ENCODE measurements around the gene CA10. TPM values are rescaled to one million over a fixed set of nuclear protein-coding genes. Genes with fewer than 3 reads are reported as not detected.

Gene CA10
- total and polyA plus RNA-seq, 2 experiments from 2014 or later, result 0.92 to 1.5 TPM

DNA sequence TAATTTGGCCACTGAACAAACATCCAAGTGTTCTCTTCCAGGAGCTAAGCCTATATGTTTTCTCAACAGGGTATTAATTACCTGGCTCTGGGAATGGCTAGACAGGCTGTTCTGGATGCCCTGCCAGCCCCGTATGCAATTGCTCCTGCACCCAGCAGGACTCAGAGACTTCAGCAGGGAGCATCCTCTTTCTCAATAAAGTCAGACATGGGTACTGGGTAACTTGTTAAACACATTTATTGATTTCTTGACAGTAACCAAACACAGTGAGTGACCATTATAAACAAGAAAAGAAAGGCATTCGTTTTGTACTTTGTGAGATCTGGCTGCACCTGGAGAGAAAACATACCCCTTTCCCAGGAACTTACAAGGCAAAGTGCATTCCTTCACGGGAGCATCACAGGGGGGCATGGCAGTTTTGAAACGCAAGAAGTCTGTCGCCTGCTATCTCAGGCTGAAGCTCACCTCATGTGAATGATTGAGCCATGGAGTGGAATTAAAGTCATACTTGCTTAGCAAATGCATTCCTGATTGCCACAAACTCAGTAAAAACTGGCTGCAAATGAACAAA, 528.3 kb downstream of the CA10 start:
- peaks cover 6% of the 10 kb centered on the region; the same call in 2 of the 3 replicates for H3K4me1 Mint-ChIP-seq

DNA sequence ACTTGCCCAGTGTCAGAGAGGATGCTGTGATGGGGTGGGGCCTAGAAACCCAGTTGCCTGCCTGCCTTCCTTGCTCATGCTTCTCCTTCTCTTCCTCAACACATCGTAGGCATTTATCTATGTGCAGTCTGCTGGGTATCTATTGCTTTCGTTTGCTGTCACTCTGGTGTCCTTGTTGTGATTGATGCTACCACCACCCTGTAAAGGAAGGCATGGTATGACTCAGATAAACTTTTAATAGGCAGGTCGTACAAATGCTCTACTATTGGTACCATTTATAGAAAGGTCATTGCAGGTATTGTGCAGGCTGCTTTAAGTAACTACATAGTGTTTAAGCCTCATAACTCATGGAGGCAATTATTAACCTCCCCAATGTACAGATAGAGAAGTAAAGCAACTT, 529.3 kb downstream of the CA10 start:
- H3K9me2 ChIP-seq (ENCODE audit: insufficient read depth), result 0 out of 2 replicates have a peak, but pooled peaks cover 15% of the 10 kb centered on the region
- H3K4me1 Mint-ChIP-seq, result peaks cover 6% of the 10 kb centered on the region; the same call in 2 of the 3 replicates
- H3K27ac Mint-ChIP-seq, result no peak overlapping the region
- no peaks in the 10 kb centered on the region; the same call in 2 of the 3 replicates for H3K9me3 Mint-ChIP-seq
- H4K20me1 ChIP-seq (replicated peaks; ENCODE audit: insufficient read depth), result no peaks in the 10 kb centered on the region
- no peaks in the 10 kb centered on the region for H3K79me2 ChIP-seq (replicated peaks; ENCODE audit: insufficient read depth)
- H3K36me3 Mint-ChIP-seq (ENCODE audit: low read depth), result no peaks in the 10 kb centered on the region
- no peak for DNase-seq (ENCODE audit: low spot score)
- no peak overlapping the region for H3K4me3 ChIP-seq
- no peaks in the 10 kb centered on the region for H3F3A ChIP-seq (replicated peaks; ENCODE audit: low read depth)
- no peaks in the 10 kb centered on the region for H3K4me1 ChIP-seq (ENCODE audit: insufficient read depth)
- H3K4me3 Mint-ChIP-seq, result no peak overlapping the region
- H3K27ac ChIP-seq (ENCODE audit: low read depth), result no peak overlapping the region
- no peak for ATAC-seq
- no peaks in the 10 kb centered on the region for H3K36me3 ChIP-seq (ENCODE audit: insufficient read depth)
- H3K27me3 ChIP-seq (ENCODE audit: insufficient read depth), result no peaks in the 10 kb centered on the region
- no peaks in the 10 kb centered on the region for H3K27me3 Mint-ChIP-seq (ENCODE audit: insufficient read depth, low read depth, poor library complexity)
- H2AFZ ChIP-seq, result no peak overlapping the region
- no peak overlapping the region for H3K4me2 ChIP-seq
- TF ChIP-seq, protein P1, sequence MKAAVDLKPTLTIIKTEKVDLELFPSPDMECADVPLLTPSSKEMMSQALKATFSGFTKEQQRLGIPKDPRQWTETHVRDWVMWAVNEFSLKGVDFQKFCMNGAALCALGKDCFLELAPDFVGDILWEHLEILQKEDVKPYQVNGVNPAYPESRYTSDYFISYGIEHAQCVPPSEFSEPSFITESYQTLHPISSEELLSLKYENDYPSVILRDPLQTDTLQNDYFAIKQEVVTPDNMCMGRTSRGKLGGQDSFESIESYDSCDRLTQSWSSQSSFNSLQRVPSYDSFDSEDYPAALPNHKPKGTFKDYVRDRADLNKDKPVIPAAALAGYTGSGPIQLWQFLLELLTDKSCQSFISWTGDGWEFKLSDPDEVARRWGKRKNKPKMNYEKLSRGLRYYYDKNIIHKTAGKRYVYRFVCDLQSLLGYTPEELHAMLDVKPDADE (IDR thresholded peaks at IDR 0.05), result no peak
- no peak for TF ChIP-seq NANOG (IDR thresholded peaks at IDR 0.05; ENCODE audit: borderline replicate concordance)
- TF ChIP-seq, protein P2, sequence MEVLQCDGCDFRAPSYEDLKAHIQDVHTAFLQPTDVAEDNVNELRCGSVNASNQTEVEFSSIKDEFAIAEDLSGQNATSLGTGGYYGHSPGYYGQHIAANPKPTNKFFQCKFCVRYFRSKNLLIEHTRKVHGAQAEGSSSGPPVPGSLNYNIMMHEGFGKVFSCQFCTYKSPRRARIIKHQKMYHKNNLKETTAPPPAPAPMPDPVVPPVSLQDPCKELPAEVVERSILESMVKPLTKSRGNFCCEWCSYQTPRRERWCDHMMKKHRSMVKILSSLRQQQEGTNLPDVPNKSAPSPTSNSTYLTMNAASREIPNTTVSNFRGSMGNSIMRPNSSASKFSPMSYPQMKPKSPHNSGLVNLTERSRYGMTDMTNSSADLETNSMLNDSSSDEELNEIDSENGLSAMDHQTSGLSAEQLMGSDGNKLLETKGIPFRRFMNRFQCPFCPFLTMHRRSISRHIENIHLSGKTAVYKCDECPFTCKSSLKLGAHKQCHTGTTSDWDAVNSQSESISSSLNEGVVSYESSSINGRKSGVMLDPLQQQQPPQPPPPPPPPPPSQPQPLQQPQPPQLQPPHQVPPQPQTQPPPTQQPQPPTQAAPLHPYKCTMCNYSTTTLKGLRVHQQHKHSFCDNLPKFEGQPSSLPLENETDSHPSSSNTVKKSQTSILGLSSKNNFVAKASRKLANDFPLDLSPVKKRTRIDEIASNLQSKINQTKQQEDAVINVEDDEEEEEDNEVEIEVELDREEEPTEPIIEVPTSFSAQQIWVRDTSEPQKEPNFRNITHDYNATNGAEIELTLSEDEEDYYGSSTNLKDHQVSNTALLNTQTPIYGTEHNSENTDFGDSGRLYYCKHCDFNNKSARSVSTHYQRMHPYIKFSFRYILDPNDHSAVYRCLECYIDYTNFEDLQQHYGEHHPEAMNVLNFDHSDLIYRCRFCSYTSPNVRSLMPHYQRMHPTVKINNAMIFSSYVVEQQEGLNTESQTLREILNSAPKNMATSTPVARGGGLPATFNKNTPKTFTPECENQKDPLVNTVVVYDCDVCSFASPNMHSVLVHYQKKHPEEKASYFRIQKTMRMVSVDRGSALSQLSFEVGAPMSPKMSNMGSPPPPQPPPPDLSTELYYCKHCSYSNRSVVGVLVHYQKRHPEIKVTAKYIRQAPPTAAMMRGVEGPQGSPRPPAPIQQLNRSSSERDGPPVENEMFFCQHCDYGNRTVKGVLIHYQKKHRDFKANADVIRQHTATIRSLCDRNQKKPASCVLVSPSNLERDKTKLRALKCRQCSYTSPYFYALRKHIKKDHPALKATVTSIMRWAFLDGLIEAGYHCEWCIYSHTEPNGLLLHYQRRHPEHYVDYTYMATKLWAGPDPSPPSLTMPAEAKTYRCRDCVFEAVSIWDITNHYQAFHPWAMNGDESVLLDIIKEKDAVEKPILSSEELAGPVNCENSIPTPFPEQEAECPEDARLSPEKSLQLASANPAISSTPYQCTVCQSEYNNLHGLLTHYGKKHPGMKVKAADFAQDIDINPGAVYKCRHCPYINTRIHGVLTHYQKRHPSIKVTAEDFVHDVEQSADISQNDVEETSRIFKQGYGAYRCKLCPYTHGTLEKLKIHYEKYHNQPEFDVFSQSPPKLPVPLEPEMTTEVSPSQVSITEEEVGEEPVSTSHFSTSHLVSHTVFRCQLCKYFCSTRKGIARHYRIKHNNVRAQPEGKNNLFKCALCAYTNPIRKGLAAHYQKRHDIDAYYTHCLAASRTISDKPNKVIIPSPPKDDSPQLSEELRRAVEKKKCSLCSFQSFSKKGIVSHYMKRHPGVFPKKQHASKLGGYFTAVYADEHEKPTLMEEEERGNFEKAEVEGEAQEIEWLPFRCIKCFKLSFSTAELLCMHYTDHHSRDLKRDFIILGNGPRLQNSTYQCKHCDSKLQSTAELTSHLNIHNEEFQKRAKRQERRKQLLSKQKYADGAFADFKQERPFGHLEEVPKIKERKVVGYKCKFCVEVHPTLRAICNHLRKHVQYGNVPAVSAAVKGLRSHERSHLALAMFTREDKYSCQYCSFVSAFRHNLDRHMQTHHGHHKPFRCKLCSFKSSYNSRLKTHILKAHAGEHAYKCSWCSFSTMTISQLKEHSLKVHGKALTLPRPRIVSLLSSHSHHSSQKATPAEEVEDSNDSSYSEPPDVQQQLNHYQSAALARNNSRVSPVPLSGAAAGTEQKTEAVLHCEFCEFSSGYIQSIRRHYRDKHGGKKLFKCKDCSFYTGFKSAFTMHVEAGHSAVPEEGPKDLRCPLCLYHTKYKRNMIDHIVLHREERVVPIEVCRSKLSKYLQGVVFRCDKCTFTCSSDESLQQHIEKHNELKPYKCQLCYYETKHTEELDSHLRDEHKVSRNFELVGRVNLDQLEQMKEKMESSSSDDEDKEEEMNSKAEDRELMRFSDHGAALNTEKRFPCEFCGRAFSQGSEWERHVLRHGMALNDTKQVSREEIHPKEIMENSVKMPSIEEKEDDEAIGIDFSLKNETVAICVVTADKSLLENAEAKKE (CRISPR knock-in tag; IDR thresholded peaks at IDR 0.05), result no peak
- no peak for TF ChIP-seq EZH2 (IDR thresholded peaks at IDR 0.05; ENCODE audit: low read depth, unreplicated experiment)
- TF ChIP-seq EZH2phosphoT487 (IDR thresholded peaks at IDR 0.05; ENCODE audit: unreplicated experiment), result no peak
- TF ChIP-seq ZNF114 (CRISPR knock-in tag; IDR thresholded peaks at IDR 0.05), result no peak
- TF ChIP-seq, protein P3, sequence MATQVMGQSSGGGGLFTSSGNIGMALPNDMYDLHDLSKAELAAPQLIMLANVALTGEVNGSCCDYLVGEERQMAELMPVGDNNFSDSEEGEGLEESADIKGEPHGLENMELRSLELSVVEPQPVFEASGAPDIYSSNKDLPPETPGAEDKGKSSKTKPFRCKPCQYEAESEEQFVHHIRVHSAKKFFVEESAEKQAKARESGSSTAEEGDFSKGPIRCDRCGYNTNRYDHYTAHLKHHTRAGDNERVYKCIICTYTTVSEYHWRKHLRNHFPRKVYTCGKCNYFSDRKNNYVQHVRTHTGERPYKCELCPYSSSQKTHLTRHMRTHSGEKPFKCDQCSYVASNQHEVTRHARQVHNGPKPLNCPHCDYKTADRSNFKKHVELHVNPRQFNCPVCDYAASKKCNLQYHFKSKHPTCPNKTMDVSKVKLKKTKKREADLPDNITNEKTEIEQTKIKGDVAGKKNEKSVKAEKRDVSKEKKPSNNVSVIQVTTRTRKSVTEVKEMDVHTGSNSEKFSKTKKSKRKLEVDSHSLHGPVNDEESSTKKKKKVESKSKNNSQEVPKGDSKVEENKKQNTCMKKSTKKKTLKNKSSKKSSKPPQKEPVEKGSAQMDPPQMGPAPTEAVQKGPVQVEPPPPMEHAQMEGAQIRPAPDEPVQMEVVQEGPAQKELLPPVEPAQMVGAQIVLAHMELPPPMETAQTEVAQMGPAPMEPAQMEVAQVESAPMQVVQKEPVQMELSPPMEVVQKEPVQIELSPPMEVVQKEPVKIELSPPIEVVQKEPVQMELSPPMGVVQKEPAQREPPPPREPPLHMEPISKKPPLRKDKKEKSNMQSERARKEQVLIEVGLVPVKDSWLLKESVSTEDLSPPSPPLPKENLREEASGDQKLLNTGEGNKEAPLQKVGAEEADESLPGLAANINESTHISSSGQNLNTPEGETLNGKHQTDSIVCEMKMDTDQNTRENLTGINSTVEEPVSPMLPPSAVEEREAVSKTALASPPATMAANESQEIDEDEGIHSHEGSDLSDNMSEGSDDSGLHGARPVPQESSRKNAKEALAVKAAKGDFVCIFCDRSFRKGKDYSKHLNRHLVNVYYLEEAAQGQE (IDR thresholded peaks at IDR 0.05; ENCODE audit: unreplicated experiment), result no peak
- TF ChIP-seq ZNF331 (CRISPR knock-in tag; IDR thresholded peaks at IDR 0.05; ENCODE audit: low read depth), result no peak
- no peak for TF ChIP-seq POLR2AphosphoS5 (IDR thresholded peaks at IDR 0.05; ENCODE audit: low read depth)

More for the DNA sequence above, 528.3 kb downstream of the CA10 start:
- Histone ChIP-seq H4K20me1 (replicated peaks; ENCODE audit: insufficient read depth) (no peaks in the 10 kb centered on the region), H3K4me2 (no peak overlapping the region), H3K79me2 (replicated peaks; ENCODE audit: insufficient read depth) (no peaks in the 10 kb centered on the region), H2AFZ (no peak overlapping the region), H3K36me3 (ENCODE audit: insufficient read depth) (no peaks in the 10 kb centered on the region), H3K9me2 (ENCODE audit: insufficient read depth) (0 out of 2 replicates have a peak, but pooled peaks cover 21% of the 10 kb centered on the region), H3K27ac (ENCODE audit: low read depth) (no peak overlapping the region), H3F3A (replicated peaks; ENCODE audit: low read depth) (no peaks in the 10 kb centered on the region), H3K4me3 (no peak overlapping the region), H3K4me1 (ENCODE audit: insufficient read depth) (no peaks in the 10 kb centered on the region), H3K27me3 (ENCODE audit: insufficient read depth) (no peaks in the 10 kb centered on the region)
- no peaks in the 10 kb centered on the region; the same call in 2 of the 3 replicates for H3K9me3 Mint-ChIP-seq
- no peaks in the 10 kb centered on the region for H3K36me3 Mint-ChIP-seq (ENCODE audit: low read depth)
- TF ChIP-seq CREB1 (CRISPR knock-in tag; IDR thresholded peaks at IDR 0.05; ENCODE audit: low read depth), result no peak
- no peak for TF ChIP-seq NANOG (IDR thresholded peaks at IDR 0.05; ENCODE audit: borderline replicate concordance)
- ATAC-seq (peak; percentile 45; the same call in 2 of the 3 replicates), DNase-seq (ENCODE audit: low spot score) (peak; percentile 26)
- H3K27ac Mint-ChIP-seq, result no peak overlapping the region
- H3K4me3 Mint-ChIP-seq, result no peak overlapping the region
- no peaks in the 10 kb centered on the region for H3K27me3 Mint-ChIP-seq (ENCODE audit: insufficient read depth, low read depth, poor library complexity)

Data from GM23338 (cell line).